Stimulated activated CD4-positive, alpha-beta T cell treated with anti-CD3 and anti-CD28 coated beads, Interleukin-1b, Interleukin-23, amount 100 ng/mL, for 24 hours (primary cell): ENCODE results near the gene FLNB.

ENCODE experiments used
- DNase-seq, 4 experiments: peaks; one replicate each; pipeline ENCODE4 v3.0.0-alpha.2; 2020; ENCODE audit warnings: low read depth in 4 of 4, low spot score in 1 of 4

Gene FLNB

DNA sequence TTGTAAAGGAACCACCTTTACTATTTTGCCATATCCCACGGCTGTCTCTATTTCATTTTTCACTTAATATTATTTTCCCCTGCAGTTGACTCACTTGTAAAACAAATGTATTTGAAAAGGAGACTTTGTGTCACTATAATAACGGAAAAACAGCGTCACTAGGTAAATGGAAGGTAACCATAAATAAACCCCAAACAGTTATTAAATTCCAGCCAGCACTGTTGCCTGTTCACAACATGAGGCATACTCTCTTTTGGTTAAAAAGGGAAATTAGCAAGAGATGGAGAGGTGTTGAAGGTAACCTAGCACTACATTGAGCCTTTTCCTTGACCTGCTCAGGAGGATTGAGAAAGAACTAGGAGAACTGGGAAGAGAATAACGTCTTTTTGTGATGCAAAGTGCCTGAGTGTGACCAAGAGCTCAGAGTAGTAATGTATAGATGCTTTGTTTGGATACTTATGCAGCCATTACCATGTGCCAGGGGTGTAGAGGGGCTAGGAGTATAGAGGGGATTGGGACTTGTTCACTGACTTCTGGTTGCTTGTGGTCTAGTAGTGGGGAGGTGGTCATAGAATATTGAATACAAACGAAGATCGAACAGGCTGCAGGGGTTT lies 19.6 kb downstream of the FLNB start:
- DNase-seq = no peak

DNA sequence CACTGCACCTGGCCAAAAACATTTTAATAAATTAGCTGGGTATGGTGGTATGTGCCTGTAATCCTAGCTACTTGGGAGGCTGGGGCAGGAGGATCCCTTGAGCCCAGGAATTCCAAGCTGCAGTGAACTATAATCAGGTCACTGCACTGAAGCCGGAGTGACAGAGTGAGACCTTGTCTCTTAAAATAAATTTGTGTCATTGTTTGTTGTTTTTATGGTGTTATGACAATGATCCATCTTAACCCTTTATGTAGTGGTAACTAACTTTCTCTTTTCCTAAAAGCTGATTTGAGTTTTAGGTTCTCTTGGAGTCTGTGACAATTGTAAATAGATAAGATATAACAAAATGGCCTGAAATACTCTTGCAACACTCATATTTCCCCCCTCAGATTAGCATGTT lies 20.7 kb downstream of the FLNB start:
- DNase-seq = no peak

DNA sequence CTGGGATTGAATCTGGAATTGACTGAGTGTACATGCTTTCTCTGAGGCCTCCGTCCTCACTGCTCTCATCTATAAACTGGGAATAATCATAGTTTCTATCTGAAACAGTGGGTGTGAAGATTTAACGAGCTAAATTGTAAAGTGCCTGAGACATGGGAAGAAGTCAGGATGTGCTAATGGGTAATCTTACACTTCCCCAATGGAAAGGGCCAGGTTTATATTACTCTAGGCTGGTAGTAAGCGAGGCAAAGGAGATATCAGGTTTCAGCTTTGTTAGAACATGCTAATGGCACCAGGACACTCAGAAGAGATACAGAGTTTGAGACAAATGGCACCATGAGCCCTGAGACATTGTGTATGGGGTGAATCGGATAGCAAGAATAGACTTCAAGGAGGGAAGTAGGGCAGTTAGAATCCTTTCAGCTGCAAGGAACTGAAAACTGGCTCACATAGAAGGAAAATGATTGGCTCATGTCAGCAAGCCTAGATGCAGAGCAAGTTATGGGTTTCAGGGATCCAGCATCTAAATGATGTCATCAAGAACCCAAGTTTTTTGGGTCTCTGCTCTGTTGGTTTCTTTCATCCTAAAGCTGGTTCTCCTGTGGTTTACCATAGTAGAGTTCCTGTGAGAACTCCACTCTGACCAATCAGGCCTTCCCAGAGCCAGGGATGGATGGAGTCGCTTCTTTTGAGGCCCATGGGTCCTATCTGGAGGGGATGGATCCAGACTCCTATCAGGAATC lies 21.8 kb downstream of the FLNB start:
- no peak for DNase-seq

DNA sequence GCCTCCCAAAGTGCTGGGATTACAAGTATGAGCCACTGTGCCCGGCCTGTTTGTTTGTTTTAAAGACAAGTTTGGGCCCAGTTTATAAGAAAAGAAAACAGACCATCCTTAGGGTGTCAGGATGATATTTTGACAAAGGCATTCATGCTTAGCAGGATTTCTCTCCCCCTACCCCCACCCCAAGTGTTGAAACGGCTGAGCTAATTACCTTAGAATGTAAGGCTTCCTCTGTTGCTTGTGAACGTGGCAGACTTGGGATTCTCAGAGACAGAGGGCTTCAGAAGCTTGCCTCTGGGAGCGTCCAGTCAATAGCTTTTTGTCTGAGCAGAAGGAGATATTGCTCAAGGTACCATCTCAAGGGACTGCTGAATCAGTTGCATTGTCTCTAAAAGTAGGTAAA lies 24.0 kb downstream of the FLNB start:
- DNase-seq = no peak

DNA sequence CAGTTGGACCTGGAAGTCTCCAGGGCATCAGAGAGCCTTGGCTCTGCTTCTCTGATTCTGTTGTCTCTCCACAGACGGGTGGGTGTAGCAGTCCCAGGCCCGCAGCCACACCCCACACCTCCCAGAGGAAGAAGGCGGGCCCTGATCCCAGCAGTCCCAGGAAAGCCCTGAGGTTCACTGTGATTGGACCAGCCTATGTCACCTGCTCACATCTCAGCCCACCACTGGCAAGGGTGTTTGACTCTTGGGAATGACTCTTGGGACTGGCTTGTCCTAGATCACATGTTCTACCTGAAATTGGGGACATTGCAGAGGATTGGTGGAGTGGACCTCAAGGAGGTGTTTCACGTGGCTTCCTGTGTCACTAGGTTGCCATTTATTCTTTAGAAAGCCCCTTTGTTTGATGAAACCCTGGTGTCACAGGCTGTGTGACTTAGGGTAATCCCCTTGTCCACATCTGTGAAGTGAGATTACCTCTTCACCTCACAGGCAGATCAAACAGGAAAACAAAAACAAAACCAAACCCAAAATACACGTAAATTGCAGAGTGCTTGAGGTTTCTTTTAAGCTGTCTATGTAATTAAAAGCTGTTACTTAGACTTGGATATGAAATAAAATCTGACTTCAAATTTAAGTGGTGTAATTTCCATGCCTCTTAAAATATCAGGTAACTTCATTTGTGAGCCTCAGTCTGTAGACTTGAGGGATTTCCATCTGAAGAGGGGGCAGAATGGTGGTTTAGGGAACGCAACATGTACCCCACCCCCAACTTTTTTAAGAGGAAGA lies 26.7 kb downstream of the FLNB start:
- peak in 1 of 4 experiments; percentile 13 for DNase-seq

DNA sequence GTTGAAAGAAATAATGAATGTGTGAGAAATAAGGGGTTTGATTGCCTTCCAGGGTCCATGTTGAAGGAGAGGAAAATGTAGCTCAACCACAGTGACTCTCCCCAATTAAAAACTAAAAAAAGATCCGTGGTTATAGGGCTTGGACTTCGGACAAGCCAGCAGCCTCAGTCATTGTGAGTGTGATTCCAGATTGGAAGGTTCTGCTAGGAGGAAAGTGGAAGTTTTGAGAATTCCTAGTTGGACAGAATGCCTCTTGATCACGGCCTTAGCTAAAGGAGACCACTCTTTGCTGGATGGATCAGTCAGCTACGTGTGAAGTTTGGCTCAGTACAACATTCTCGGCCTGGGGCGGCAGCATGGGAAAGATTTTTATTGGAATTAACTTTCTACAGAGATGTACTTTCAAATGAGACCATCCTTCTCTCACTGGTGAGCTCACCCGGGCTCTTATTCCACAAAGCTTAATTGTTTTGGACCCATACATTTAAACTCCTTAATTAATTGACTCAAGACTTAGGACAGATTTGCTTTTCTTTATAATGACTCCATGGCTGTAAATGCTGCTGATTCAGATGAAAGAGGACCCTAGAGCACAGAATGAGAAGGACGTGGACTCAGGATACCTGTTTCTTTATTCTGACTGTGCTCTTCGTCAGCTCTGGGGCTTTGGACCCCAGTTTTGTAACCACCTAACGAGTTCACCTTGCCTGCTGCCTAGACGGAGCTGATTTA lies 27.5 kb downstream of the FLNB start:
- DNase-seq = no peak

DNA sequence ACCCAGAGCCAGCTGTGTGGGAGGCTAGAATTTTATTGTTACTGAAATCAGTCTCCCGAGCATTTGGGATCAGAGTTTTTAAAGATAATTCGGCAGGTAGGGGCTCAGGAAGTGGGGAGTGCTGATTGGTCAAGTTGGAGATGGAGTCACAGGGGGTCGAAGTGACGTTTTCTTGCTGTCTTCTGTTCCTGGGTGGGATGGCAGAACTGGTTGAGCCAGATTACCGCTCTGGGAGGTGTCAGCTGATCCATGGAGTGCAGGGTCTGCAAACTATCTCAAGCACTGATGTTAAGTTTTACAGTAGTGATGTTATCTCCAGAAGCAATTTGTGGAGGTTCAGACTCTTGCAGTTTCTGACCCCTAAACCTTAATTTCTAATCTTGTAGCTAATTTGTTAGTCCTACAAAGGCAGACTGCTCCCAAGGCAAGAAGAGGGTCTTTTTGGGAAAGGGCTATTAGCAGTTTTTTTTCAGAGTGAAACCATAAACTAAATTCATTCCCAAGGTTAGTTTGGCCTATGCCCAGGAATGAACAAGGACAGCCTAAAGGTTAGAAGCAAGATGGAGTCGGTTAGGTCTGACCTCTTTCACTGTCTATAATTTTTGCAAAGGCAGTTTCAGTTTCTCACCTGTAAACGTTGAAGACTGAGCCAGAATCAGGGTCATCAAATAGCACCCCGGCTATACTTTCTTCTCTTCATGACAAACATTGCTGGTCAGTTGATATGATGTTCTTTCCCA lies 28.2 kb downstream of the FLNB start:
- DNase-seq = no peak

DNA sequence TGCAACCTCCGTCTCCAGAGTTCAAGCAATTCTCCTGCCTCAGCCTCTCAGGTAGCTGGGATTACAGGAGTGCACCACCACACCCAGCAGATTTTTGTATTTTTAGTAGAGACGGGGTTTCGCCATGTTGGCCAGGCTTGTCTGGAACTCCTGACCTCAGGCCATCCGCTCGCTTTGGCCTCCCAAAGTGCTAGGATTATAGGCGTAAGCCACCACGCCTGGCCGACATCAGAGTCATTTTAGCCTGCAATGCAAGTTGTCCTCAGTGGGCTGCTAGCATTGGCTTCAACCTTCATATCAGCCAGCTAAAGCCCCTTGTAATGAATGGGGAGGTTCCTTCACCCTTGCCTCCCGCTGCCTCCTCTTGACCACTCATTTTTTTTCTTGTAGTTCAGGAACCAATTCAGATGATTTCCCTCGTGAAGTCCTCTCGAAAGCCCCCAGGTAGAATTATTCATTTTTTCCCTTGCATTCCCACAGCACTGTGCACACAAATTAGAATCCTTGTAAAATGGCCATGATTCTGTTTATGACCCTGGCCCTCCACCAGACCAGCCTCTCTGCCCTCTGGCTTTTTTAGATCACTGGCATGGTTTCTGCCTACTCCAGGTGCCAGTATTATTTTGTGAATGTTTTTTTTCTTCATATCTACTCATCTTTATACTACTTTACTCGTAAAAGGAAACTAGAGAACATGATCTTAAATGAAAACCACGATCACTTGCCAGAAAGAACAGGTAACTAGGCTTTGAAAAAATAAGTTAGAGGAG lies 29.1 kb downstream of the FLNB start:
- no peak for DNase-seq

DNA sequence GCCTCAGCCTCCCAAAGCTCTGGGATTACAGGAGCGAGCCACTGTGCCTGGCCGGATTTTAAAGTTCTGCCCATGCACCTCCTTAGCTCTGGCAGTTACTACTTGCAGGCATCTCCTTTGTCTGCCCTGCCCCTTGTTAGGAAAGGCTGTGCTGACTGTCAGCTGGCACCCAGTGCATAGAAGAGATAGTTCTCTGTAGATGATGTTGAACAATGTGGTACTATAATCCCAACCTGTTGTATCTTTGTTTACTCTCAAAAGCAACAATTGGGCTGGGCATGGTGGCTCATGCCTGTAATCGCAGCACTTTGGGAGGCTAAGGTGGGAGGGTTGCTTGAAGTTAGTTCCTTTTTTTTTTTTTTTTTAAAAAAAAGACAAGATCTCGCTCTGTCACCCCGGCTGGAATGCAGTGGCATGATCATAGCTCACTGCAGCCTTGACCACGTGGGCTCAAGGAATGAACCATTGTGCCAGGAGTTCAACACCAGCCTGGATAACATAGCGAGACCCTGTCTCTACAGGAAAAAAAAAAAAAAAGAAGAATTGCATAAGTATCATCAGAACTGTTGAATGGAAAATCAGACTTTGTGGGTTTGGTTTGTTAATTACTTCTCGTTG lies 30.6 kb downstream of the FLNB start:
- no peak for DNase-seq

DNA sequence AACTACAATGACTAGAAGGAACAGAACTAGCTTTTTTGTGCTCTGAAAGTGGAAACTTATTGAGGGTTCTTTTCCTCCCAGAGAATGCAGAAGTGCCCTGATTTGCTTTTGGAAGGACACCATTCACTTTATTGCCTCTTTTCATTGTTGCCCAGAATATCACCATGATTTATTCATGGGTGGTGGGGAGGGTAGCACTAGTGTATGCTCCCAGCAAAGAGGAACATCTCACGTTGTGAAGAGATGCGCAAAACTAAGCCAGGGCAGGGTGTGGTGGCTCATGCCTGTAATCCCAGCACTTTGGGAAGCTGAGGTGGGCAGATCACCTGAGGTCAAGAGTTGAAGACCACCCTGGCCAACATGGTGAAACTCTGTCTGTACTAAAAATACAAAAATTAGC lies 31.4 kb downstream of the FLNB start:
- DNase-seq = no peak

DNA sequence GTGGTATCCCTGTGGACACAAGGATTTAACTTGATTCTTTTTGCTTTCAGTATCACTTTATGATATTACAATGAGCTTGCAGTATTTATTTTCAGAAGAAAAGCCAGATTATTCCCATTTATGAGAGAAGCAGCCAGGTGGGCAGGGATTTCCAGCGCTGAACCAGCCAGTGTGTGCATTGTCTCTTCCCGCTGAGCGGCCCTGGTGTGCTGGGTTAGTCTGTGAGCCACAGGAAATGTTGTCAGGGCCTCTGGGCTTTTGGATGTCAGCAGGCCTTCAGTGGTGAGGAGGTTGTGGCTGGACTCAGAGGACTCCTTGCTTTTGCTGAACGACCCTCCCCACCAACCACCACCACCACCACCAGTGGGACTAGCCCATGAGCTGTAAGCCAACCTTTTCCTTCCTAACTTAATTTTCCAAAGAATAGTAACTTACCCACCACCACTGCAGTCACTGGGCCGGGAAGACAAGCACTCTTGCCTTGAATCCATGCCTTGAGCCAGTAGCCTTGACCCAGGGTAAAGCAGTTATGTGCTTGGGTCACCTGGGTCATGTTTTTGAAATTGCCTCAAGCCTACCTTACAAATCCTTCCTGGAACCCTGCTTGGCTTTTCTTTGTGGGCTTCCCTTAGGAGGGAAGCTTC lies 33.1 kb downstream of the FLNB start:
- no peak for DNase-seq

DNA sequence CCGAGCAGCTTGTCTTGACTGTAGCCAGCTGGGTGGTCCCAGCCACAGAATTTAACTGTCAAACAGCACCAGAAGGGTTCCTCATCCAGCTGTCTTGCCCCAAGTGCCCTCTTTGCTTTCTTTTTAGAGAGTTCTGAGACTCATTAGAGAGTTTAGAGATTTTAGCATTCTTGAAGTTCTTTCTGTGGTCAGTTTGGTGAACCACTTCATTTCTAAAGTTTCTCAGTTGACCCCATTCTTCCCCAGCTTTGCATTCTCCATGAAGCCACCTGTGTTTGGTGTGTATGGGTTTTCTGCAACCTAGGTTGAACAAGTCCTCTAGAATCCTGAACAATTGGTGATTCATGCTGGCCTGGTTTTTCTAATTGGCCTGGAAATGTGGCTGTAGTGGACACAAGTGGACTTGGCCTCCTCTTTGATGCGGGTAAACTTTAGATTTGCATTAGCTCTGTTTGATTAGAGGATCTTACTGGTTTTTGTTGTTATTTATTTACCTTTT lies 33.7 kb downstream of the FLNB start:
- DNase-seq = no peak

DNA sequence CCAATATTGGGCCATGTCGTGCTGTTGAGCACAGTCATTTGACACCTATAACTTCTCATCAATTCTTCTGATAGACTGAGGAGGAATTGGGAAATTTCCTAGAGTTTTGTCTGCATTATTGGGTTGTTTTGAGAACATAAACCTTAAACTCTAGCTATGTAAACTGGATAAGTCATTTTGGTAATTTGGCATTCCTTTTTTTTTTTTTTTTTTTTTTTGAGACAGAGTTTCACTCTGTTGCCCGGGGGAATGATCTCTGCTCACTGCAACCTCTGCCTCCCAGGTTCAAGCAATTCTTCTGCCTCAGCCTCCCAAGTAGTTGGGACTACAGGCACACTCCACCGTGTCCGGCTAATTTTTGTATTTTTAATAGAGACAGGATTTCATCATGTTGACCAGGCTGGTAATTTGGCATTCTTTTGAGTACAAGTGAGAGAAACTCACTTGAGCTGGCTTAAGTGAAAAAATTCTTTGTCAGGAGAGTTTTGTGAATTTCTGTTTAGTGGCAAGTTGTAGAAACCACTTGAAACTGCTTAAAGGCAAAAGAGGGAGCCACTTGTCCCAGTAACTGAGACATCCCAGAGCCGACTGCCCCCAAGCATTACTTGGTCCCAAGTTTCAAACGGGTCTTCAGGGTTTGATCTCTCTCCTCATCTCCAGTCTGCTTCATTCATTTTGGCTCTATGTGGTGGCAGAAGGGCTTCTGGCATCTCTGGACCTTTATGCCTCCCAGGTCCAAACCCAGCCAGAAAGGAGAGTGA lies 34.9 kb downstream of the FLNB start:
- no peak for DNase-seq

DNA sequence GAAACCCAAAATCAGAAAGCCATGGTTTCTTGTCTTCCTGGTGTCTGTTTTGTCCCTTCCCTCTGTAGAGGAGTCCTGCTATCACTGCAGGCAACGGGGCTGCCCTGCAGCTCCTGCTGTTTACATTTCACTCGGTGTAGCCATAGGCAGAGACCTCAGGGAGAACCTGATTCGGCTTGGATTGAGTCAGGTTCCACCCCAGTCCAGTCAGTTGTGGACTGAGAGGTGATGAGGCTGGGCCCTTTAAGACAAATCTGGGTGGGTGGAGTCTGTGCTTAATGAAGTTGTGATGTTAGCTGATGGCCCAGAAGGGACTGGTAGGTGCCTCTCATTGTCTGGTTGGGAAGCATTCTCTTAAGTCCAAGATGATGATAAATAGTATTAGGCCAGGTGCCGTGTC lies 35.7 kb downstream of the FLNB start:
- no peak for DNase-seq

DNA sequence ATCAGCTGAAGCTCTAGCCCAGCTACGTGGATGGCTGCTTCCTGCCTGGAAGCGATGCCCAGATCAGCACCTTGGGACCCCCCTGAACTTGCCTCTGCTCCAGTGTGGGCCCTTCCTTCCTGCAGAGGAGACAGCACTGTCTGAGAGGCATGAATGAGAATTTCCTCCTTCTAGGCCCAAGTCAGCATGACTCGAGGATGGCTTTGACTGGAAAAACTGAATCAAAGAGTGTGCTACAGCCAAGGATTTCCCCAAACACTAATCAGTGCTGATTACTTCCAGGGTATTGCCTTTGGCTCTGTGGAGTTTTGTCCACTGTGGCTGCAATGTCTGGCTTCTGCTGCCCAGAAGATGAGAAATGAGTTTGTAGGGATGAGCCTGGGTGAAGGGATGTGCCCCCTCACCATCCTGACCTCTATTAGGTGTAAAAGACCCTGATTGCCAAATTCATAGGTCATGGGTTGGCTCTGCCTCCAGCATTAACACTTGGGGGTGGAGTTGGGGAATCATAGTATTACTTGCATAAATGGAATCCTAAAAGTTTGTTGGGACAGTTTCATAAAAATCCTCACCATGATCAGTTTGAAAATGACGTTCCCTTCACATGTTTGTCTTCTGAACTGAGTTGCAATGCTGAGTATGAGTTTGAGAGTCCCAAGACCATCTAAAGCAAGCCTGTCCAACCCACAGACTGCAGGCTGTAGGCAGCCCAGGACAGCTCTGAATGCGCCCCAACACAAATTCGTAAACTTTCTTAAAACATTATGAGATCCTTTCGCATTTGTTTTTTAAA lies 36.7 kb downstream of the FLNB start:
- no peak for DNase-seq

DNA sequence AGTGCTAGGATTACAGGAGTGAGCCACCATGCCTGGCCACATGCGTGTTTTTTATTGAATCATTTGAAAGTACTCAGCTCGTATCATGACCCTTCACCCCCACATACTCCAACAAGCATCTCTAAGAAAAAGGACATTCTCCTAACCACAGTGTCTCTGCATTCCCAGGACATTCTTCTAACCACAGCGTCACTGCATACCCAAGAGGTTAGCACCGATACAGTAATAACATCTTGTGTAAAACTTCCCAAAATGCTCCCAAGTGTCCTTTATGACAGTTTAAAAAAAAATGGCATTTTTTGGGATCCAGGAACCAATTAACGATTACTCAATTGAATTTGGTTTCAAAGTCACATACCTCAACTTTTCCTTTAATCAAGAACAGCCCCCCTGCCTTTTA lies 39.6 kb downstream of the FLNB start:
- no peak for DNase-seq

DNA sequence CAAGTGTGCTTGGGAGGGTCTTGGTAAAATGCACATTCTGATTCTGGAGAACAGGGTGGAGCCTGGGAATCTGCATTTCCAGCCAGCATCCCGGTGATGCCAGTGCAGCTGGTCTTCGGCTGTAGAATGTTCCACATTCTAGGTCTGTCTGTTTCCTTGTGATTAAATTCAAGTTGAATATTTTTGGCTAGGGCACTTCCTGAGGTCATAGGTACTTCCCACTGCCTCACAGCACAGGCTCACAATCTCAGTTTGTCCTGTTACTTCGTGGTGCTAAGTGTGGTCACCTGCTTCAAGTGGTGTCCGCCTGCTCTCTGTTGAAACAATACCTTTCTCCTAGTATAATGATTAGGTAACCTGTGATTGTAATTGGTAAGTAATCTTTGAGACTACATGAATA lies 40.1 kb downstream of the FLNB start:
- no peak for DNase-seq
